B cell (primary cell): ENCODE results near the gene MYH10. TPM values are rescaled to one million over a fixed set of nuclear protein-coding genes. Genes with fewer than 3 reads are reported as not detected.

Source experiments
- ATAC-seq: fragments of 200-7000 bp; cut with Tn5 transposase; one replicate; pipeline ENCODE4 v1.10.0; 2021; ENCODE audit warnings: low read depth, mild to moderate bottlenecking, moderate number of reproducible peaks, moderate library complexity
- CTCF ChIA-PET: fragments of 350-600 bp; sonication (Branson Sonifier 250); formaldehyde crosslinking; loops from one replicate; lab custom pipeline; 2021; ENCODE audit warnings: antibody characterized with exemption, inconsistent platforms; lab: Charles Lee
- POLR2A ChIA-PET: fragments of 350-600 bp; sonication (Branson Sonifier 250); formaldehyde crosslinking; loops from one replicate; lab custom pipeline; 2021; ENCODE audit warnings: antibody characterized with exemption; lab: Charles Lee
- DNase-seq: peaks from one replicate; pipeline ENCODE4 v3.0.0; 2013
- H2AFZ ChIP-seq: 2 replicates; pipeline ENCODE4 v1.6.1; 2012; ENCODE audit warnings: mild to moderate bottlenecking, low read depth, low read length; ENCODE audit not compliant: insufficient read depth, poor library complexity, severe bottlenecking
- H3K27ac ChIP-seq, 2 donors: 1 replicate in 1 of 2; 2 replicates in 1 of 2; pipeline ENCODE4 v1.5.1; 2012 to 2013; ENCODE audit warnings: low read length in 2 of 2, mild to moderate bottlenecking in 2 of 2, moderate library complexity in 1 of 2
- H3K27me3 ChIP-seq, 4 experiments: fragments of 200-600 bp in 1 of 4; sonication (generic) in 1 of 4; replicated peaks in 1 of 4; 1 replicate in 2 of 4; 2 replicates in 2 of 4; pipeline versions ENCODE4 v1.6.1 to v1.7.0; 2013 to 2016; ENCODE audit warnings: low read length in 3 of 4, mild to moderate bottlenecking in 2 of 4, mixed read lengths in 1 of 4, moderate library complexity in 1 of 4; ENCODE audit not compliant: insufficient read depth in 4 of 4, control insufficient read depth in 3 of 4; ENCODE audit errors: control extremely low read depth in 1 of 4
- H3K36me3 ChIP-seq, 2 experiments: replicated peaks in 1 of 2; 1 replicate in 1 of 2; 2 replicates in 1 of 2; pipeline versions ENCODE4 v1.6.1 to v1.7.1; 2013; ENCODE audit warnings: low read length in 1 of 2; ENCODE audit not compliant: insufficient read depth in 2 of 2, control insufficient read depth in 1 of 2; ENCODE audit errors: control extremely low read depth in 1 of 2, extremely low read depth in 1 of 2
- H3K4me1 ChIP-seq, 2 donors: fragments of 200-600 bp in 1 of 2; sonication (generic) in 1 of 2; 1 replicate in 1 of 2; 2 replicates in 1 of 2; pipeline versions ENCODE4 v1.5.1 to v1.6.1; 2013 to 2017; ENCODE audit warnings: low read length in 2 of 2; ENCODE audit not compliant: control insufficient read depth in 2 of 2, insufficient read depth in 2 of 2
- H3K4me2 ChIP-seq: replicated peaks from 2 replicates; pipeline ENCODE3; 2012; ENCODE audit warnings: mild to moderate bottlenecking, low read depth, low read length; ENCODE audit not compliant: poor library complexity, severe bottlenecking
- H3K4me3 ChIP-seq, 5 experiments: fragments of 200-600 bp in 1 of 5; sonication (generic) in 1 of 5; 1 replicate in 3 of 5; 2 replicates in 2 of 5; pipeline versions ENCODE4 v1.5.1 to v1.7.0; 2011 to 2016; ENCODE audit warnings: low read length in 4 of 5, mild to moderate bottlenecking in 4 of 5, low read depth in 2 of 5, control low read depth in 1 of 5, moderate library complexity in 1 of 5; ENCODE audit not compliant: insufficient read depth in 1 of 5; ENCODE audit errors: control extremely low read depth in 1 of 5, extremely low read depth in 1 of 5
- H3K79me2 ChIP-seq: fragments of 200-600 bp; sonication (generic); one replicate; pipeline ENCODE4 v1.6.0; 2016; ENCODE audit warnings: low read length; ENCODE audit not compliant: control insufficient read depth, insufficient read depth
- H3K9ac ChIP-seq: fragments of 200-600 bp; sonication (generic); 2 replicates; pipeline ENCODE4 v1.6.1; 2017; ENCODE audit warnings: mild to moderate bottlenecking, low read length, moderate library complexity
- H3K9me3 ChIP-seq, 3 donors: one replicate each; pipeline versions ENCODE4 v1.6.1 to v1.7.1; 2013; ENCODE audit warnings: low read length in 2 of 3; ENCODE audit not compliant: control insufficient read depth in 2 of 3, insufficient read depth in 1 of 3; ENCODE audit errors: control extremely low read depth in 1 of 3
- H4K20me1 ChIP-seq: 2 replicates; pipeline ENCODE4 v1.6.0; 2012; ENCODE audit warnings: mild to moderate bottlenecking, low read length; ENCODE audit not compliant: insufficient read depth, control insufficient read depth, poor library complexity, severe bottlenecking
- H3K27ac Mint-ChIP-seq: one replicate; pipeline ENCODE4 v1.8.0; 2021; ENCODE audit warnings: mixed read lengths
- H3K27me3 Mint-ChIP-seq: one replicate; pipeline ENCODE4 v1.8.0; 2021; ENCODE audit warnings: mixed read lengths
- H3K4me1 Mint-ChIP-seq: one replicate; pipeline ENCODE4 v1.8.0; 2021; ENCODE audit warnings: mixed read lengths
- H3K4me3 Mint-ChIP-seq: one replicate; pipeline ENCODE4 v1.8.0; 2021; ENCODE audit warnings: mixed read lengths
- H3K9me3 Mint-ChIP-seq: one replicate; pipeline ENCODE4 v1.8.0; 2022; ENCODE audit warnings: mixed read lengths; ENCODE audit not compliant: insufficient read depth
- EZH2 ChIP-seq: IDR thresholded peaks from 2 replicates; pipeline ENCODE4 v1.6.1; 2012; ENCODE audit warnings: borderline replicate concordance, low read depth, mild to moderate bottlenecking, moderate library complexity, low read length; ENCODE audit not compliant: insufficient read depth, poor library complexity, severe bottlenecking
- WGBS: methylation state at CpG from one replicate; pipeline ENCODE4 v1.1.5; 2013; ENCODE audit warnings: missing lambda C conversion rate; ENCODE audit not compliant: insufficient coverage; 5-methylcytosine and 5-hydroxymethylcytosine counted together
- intact Hi-C: fragments of 100-400 bp; cut with micrococcal nuclease; formaldehyde crosslinking; loops from one replicate; pipeline ENCODE4 v1.10.0; 2022
- polyA plus RNA-seq: library from polyadenylated mRNA; depleted of rRNA; stranded (reverse); fragments of >200 nt; gene quantifications from 2 replicates; pipeline ENCODE4 v1.2.3, GENCODE V29; 2012
- total RNA-seq, 2 donors: library from RNA; stranded (reverse); fragments of 120-200 nt in 1 of 2; gene quantifications; 1 replicate in 1 of 2; 2 replicates in 1 of 2; pipeline versions ENCODE4 v1.2.3 to v1.2.4, GENCODE V29; 2013 to 2022
- TF ChIP-seq, protein P1 (sequence below): fragments of 200-600 bp; IDR thresholded peaks from one replicate; pipeline ENCODE4 v1.8.0; 2022; ENCODE audit warnings: antibody characterized with exemption, mild to moderate bottlenecking

Gene MYH10
- total and polyA plus RNA-seq, 2 donors (not counting 1 experiment from before 2014, with no cell fraction given), result 0.04 to 1.7 TPM

DNA sequence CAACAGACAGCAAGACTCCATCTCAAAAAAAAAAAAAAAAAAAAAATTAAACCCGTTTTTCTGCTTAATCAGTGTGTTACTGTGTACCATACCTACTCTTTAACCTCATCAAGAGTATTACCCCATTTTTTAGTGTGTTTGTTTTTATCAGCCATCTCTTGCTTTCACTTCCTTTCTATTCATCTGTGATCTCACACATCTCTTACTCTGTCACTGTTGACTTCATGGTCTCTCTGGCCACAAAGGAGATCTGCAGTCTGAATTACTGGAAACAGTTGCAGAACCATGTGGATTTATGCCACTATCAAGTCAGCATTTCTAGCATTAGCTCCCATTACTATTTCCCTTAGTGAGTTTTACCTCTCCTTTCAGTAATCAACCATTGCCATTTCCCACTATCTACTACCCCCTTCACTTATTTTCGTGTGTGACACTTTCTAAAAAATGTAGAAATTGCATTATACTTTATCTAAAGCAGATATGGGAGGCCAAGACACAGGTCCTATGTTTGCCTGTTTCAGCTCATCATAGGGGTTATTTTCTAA lies 174.8 kb downstream of the MYH10 start:
- H3K27me3 Mint-ChIP-seq, result no peaks in the 10 kb centered on the region
- H3K27ac ChIP-seq, result no peak overlapping the region
- H3K27ac Mint-ChIP-seq, result no peak overlapping the region
- no CpG with 5 or more reads among the region's 2 CpGs for WGBS
- H3K9me3 ChIP-seq, result no peaks in the 10 kb centered on the region
- no peak overlapping the region for H3K4me3 Mint-ChIP-seq
- H2AFZ ChIP-seq, result no peak overlapping the region
- no peak overlapping the region for H3K4me2 ChIP-seq
- peaks cover 22% of the 10 kb centered on the region for H3K79me2 ChIP-seq
- H3K9me3 Mint-ChIP-seq, result no peaks in the 10 kb centered on the region
- H3K4me3 ChIP-seq, result no peak overlapping the region
- TF ChIP-seq, protein P1, sequence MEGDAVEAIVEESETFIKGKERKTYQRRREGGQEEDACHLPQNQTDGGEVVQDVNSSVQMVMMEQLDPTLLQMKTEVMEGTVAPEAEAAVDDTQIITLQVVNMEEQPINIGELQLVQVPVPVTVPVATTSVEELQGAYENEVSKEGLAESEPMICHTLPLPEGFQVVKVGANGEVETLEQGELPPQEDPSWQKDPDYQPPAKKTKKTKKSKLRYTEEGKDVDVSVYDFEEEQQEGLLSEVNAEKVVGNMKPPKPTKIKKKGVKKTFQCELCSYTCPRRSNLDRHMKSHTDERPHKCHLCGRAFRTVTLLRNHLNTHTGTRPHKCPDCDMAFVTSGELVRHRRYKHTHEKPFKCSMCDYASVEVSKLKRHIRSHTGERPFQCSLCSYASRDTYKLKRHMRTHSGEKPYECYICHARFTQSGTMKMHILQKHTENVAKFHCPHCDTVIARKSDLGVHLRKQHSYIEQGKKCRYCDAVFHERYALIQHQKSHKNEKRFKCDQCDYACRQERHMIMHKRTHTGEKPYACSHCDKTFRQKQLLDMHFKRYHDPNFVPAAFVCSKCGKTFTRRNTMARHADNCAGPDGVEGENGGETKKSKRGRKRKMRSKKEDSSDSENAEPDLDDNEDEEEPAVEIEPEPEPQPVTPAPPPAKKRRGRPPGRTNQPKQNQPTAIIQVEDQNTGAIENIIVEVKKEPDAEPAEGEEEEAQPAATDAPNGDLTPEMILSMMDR, result no peak
- TF ChIP-seq EZH2, result no peak
- peaks cover 29% of the 10 kb centered on the region for H4K20me1 ChIP-seq
- intact Hi-C loops, result no loop called here
- H3K9ac ChIP-seq, result no peak overlapping the region
- ATAC-seq (no peak), DNase-seq (no peak)
- peaks cover 16 to 79% of the 10 kb centered on the region in 2 experiments for H3K36me3 ChIP-seq
- no peaks in the 10 kb centered on the region for H3K27me3 ChIP-seq
- CTCF ChIA-PET, result interaction anchor here (1.4 kb wide), 1 partner anchor 38 kb away, joined by 3 read pairs; no protein-coding TSS in a partner anchor
- H3K4me1 Mint-ChIP-seq, result no peaks in the 10 kb centered on the region
- POLR2A ChIA-PET, result interaction anchor here (0.7 kb wide), 1 partner anchor 8 kb away, joined by 5 read pairs; no protein-coding TSS in a partner anchor
- H3K4me1 ChIP-seq, result no peaks in the 10 kb centered on the region

GRCh38 chr17:8453326-8453725 lies 177.2 kb downstream of the MYH10 start:
- DNase-seq (no peak), ATAC-seq (no peak)
- Histone ChIP-seq H3K4me1 (no peaks in the 10 kb centered on the region), H3K36me3 (peaks cover 16 to 76% of the 10 kb centered on the region in 2 experiments), H3K9me3 (no peaks in the 10 kb centered on the region), H3K9ac (no peak overlapping the region), H3K27ac (no peak overlapping the region), H2AFZ (no peak overlapping the region), H3K4me2 (no peak overlapping the region), H3K27me3 (no peaks in the 10 kb centered on the region), H3K4me3 (no peak overlapping the region), H3K79me2 (peaks cover 4% of the 10 kb centered on the region), H4K20me1 (peaks cover 9% of the 10 kb centered on the region)
- CTCF ChIA-PET, result no interaction called here
- Mint-ChIP-seq H3K27ac (no peak overlapping the region), H3K4me1 (no peaks in the 10 kb centered on the region), H3K27me3 (no peaks in the 10 kb centered on the region), H3K9me3 (no peaks in the 10 kb centered on the region), H3K4me3 (no peak overlapping the region)
- no peak for TF ChIP-seq EZH2
- TF ChIP-seq, protein P1, result no peak
- no CpG with 5 or more reads among the region's 3 CpGs for WGBS
- intact Hi-C loops, result no loop called here
- POLR2A ChIA-PET, result no interaction called here
